Measurements from ENCODE around the gene VAPA.
"Not testable (repeated sequence)": the region's sequence is repeated elsewhere in the genome, so short reads cannot be mapped to it uniquely, and the experiment has no call there.

The VAPA gene

GRCh38 chr18:9891515-9891914 lies 22.3 kb upstream of the VAPA start:
- not testable (repeated sequence) for H3K4me3 ChIP-seq (ENCODE audit: low read length); H3K27me3 ChIP-seq (ENCODE audit: control insufficient read depth, insufficient read depth, low read length); H3K36me3 ChIP-seq (ENCODE audit: control insufficient read depth, insufficient read depth, low read length); H3K9ac ChIP-seq (ENCODE audit: low read length); H3K27ac ChIP-seq (ENCODE audit: low read depth, low read length); H3K4me1 ChIP-seq (ENCODE audit: control insufficient read depth, insufficient read depth, low read length)

GRCh38 chr18:9894454-9895068 lies 19.3 kb upstream of the VAPA start:
- H3K36me3 ChIP-seq (ENCODE audit: control insufficient read depth, insufficient read depth, low read length) = no peaks in the 10 kb centered on the region
- no peaks in the 10 kb centered on the region for H3K27me3 ChIP-seq (ENCODE audit: control insufficient read depth, insufficient read depth, low read length)
- H3K9ac ChIP-seq (ENCODE audit: low read length) = no peak overlapping the region
- H3K4me3 ChIP-seq (ENCODE audit: low read length) = no peak overlapping the region
- H3K4me1 ChIP-seq (ENCODE audit: control insufficient read depth, insufficient read depth, low read length) = no peaks in the 10 kb centered on the region
- no peak overlapping the region for H3K27ac ChIP-seq (ENCODE audit: low read depth, low read length)

- Histone ChIP-seq H3K4me1 (ENCODE audit: control insufficient read depth, insufficient read depth, low read length) (no peaks in the 10 kb centered on the region), H3K36me3 (ENCODE audit: control insufficient read depth, insufficient read depth, low read length) (no peaks in the 10 kb centered on the region), H3K9ac (ENCODE audit: low read length) (no peak overlapping the region), H3K4me3 (ENCODE audit: low read length) (no peak overlapping the region), H3K27ac (ENCODE audit: low read depth, low read length) (no peak overlapping the region), H3K27me3 (ENCODE audit: control insufficient read depth, insufficient read depth, low read length) (no peaks in the 10 kb centered on the region)
These were observed 16.7 kb upstream of the VAPA start for GRCh38 chr18:9897129-9897528.

- not testable (repeated sequence) for H3K27me3 ChIP-seq (ENCODE audit: control insufficient read depth, insufficient read depth, low read length); H3K9ac ChIP-seq (ENCODE audit: low read length); H3K4me1 ChIP-seq (ENCODE audit: control insufficient read depth, insufficient read depth, low read length); H3K4me3 ChIP-seq (ENCODE audit: low read length); H3K27ac ChIP-seq (ENCODE audit: low read depth, low read length); H3K36me3 ChIP-seq (ENCODE audit: control insufficient read depth, insufficient read depth, low read length)
These were observed 16.0 kb upstream of the VAPA start for GRCh38 chr18:9897787-9898291.

- Histone ChIP-seq H3K27ac (ENCODE audit: low read depth, low read length) (no peak overlapping the region), H3K4me1 (ENCODE audit: control insufficient read depth, insufficient read depth, low read length) (no peaks in the 10 kb centered on the region), H3K9ac (ENCODE audit: low read length) (no peak overlapping the region), H3K27me3 (ENCODE audit: control insufficient read depth, insufficient read depth, low read length) (no peaks in the 10 kb centered on the region), H3K4me3 (ENCODE audit: low read length) (no peak overlapping the region), H3K36me3 (ENCODE audit: control insufficient read depth, insufficient read depth, low read length) (no peaks in the 10 kb centered on the region)
These were observed 14.8 kb upstream of the VAPA start for GRCh38 chr18:9898792-9899549.

- not testable (repeated sequence) for H3K27ac ChIP-seq (ENCODE audit: low read depth, low read length); H3K9ac ChIP-seq (ENCODE audit: low read length); H3K36me3 ChIP-seq (ENCODE audit: control insufficient read depth, insufficient read depth, low read length); H3K4me3 ChIP-seq (ENCODE audit: low read length); H3K4me1 ChIP-seq (ENCODE audit: control insufficient read depth, insufficient read depth, low read length); H3K27me3 ChIP-seq (ENCODE audit: control insufficient read depth, insufficient read depth, low read length)
These were observed 14.3 kb upstream of the VAPA start for GRCh38 chr18:9899550-9899930.

- no peak overlapping the region for H3K27ac ChIP-seq (ENCODE audit: low read depth, low read length)
- H3K4me3 ChIP-seq (ENCODE audit: low read length) = no peak overlapping the region
- no peaks in the 10 kb centered on the region for H3K27me3 ChIP-seq (ENCODE audit: control insufficient read depth, insufficient read depth, low read length)
- no peaks in the 10 kb centered on the region for H3K36me3 ChIP-seq (ENCODE audit: control insufficient read depth, insufficient read depth, low read length)
- H3K9ac ChIP-seq (ENCODE audit: low read length) = no peak overlapping the region
- H3K4me1 ChIP-seq (ENCODE audit: control insufficient read depth, insufficient read depth, low read length) = no peaks in the 10 kb centered on the region
These were observed 13.1 kb upstream of the VAPA start for GRCh38 chr18:9900699-9901098.

GRCh38 chr18:9901377-9901776 lies 12.4 kb upstream of the VAPA start:
- Histone ChIP-seq H3K4me1 (ENCODE audit: control insufficient read depth, insufficient read depth, low read length) (no peaks in the 10 kb centered on the region), H3K27ac (ENCODE audit: low read depth, low read length) (no peak overlapping the region), H3K36me3 (ENCODE audit: control insufficient read depth, insufficient read depth, low read length) (no peaks in the 10 kb centered on the region), H3K27me3 (ENCODE audit: control insufficient read depth, insufficient read depth, low read length) (no peaks in the 10 kb centered on the region), H3K4me3 (ENCODE audit: low read length) (no peak overlapping the region), H3K9ac (ENCODE audit: low read length) (no peak overlapping the region)

GRCh38 chr18:9902264-9902663 lies 11.6 kb upstream of the VAPA start:
- not testable (repeated sequence) for H3K27me3 ChIP-seq (ENCODE audit: control insufficient read depth, insufficient read depth, low read length)

GRCh38 chr18:9902832-9903231 lies 11.0 kb upstream of the VAPA start:
- Histone ChIP-seq H3K4me1 (ENCODE audit: control insufficient read depth, insufficient read depth, low read length) (no peaks in the 10 kb centered on the region), H3K27me3 (ENCODE audit: control insufficient read depth, insufficient read depth, low read length) (no peaks in the 10 kb centered on the region), H3K36me3 (ENCODE audit: control insufficient read depth, insufficient read depth, low read length) (no peaks in the 10 kb centered on the region), H3K4me3 (ENCODE audit: low read length) (no peak overlapping the region), H3K27ac (ENCODE audit: low read depth, low read length) (no peak overlapping the region), H3K9ac (ENCODE audit: low read length) (no peak overlapping the region)

More at GRCh38 chr18:9902264-9902663, 11.6 kb upstream of the VAPA start:
- not testable (repeated sequence) for H3K9ac ChIP-seq (ENCODE audit: low read length); H3K4me1 ChIP-seq (ENCODE audit: control insufficient read depth, insufficient read depth, low read length); H3K4me3 ChIP-seq (ENCODE audit: low read length); H3K36me3 ChIP-seq (ENCODE audit: control insufficient read depth, insufficient read depth, low read length); H3K27ac ChIP-seq (ENCODE audit: low read depth, low read length)

- Histone ChIP-seq H3K36me3 (ENCODE audit: control insufficient read depth, insufficient read depth, low read length) (no peaks in the 10 kb centered on the region), H3K4me3 (ENCODE audit: low read length) (no peak overlapping the region), H3K27ac (ENCODE audit: low read depth, low read length) (no peak overlapping the region), H3K4me1 (ENCODE audit: control insufficient read depth, insufficient read depth, low read length) (no peaks in the 10 kb centered on the region), H3K9ac (ENCODE audit: low read length) (no peak overlapping the region), H3K27me3 (ENCODE audit: control insufficient read depth, insufficient read depth, low read length) (no peaks in the 10 kb centered on the region)
These were observed 8.4 kb upstream of the VAPA start for GRCh38 chr18:9905401-9905922.

GRCh38 chr18:9906481-9906880 lies 7.3 kb upstream of the VAPA start:
- H3K36me3 ChIP-seq (ENCODE audit: control insufficient read depth, insufficient read depth, low read length) = no peaks in the 10 kb centered on the region
- no peaks in the 10 kb centered on the region for H3K4me1 ChIP-seq (ENCODE audit: control insufficient read depth, insufficient read depth, low read length)
- H3K4me3 ChIP-seq (ENCODE audit: low read length) = no peak overlapping the region
- H3K9ac ChIP-seq (ENCODE audit: low read length) = no peak overlapping the region
- H3K27ac ChIP-seq (ENCODE audit: low read depth, low read length) = no peak overlapping the region
- H3K27me3 ChIP-seq (ENCODE audit: control insufficient read depth, insufficient read depth, low read length) = no peaks in the 10 kb centered on the region

GRCh38 chr18:9907867-9908266 lies 5.9 kb upstream of the VAPA start:
- no peak overlapping the region for H3K9ac ChIP-seq (ENCODE audit: low read length)
- no peak overlapping the region for H3K27ac ChIP-seq (ENCODE audit: low read depth, low read length)
- no peak overlapping the region for H3K4me3 ChIP-seq (ENCODE audit: low read length)
- no peaks in the 10 kb centered on the region for H3K27me3 ChIP-seq (ENCODE audit: control insufficient read depth, insufficient read depth, low read length)
- no peaks in the 10 kb centered on the region for H3K36me3 ChIP-seq (ENCODE audit: control insufficient read depth, insufficient read depth, low read length)
- H3K4me1 ChIP-seq (ENCODE audit: control insufficient read depth, insufficient read depth, low read length) = no peaks in the 10 kb centered on the region

Measured in rectal smooth muscle tissue (tissue), 1 donor.